A673 (cell line): ENCODE results near the gene LSM3. TPM values are rescaled to one million over a fixed set of nuclear protein-coding genes. Genes with fewer than 3 reads are reported as not detected.

Experiments used
- BruUV-seq: library from RNA; stranded (reverse); fragments of 400-500 nt; replicated peaks from 2 replicates; lab custom pipeline; 2021; lab: Mats Ljungman, UMichigan
- CTCF ChIA-PET: fragments of 300-600 bp; sonication (Branson Sonifier 250); formaldehyde crosslinking; loops from one replicate; lab custom pipeline; 2022; ENCODE audit warnings: antibody characterized with exemption; lab: Charles Lee
- POLR2A ChIA-PET: fragments of 300-600 bp; sonication (Branson Sonifier 250); formaldehyde crosslinking; loops from one replicate; lab custom pipeline; 2022; ENCODE audit warnings: antibody characterized with exemption; ENCODE audit not compliant: low non-redundant PET; lab: Charles Lee
- DNase-seq: peaks from one replicate; pipeline ENCODE4 v3.0.0-alpha.2; 2015; ENCODE audit warnings: low spot score
- H3K27ac ChIP-seq: fragments of 200-600 bp; sonication (generic); 2 replicates; pipeline ENCODE4 v1.5.1; 2016; ENCODE audit warnings: mixed run types, low read depth, mild to moderate bottlenecking, mixed read lengths, antibody characterized with exemption, low read length; ENCODE audit not compliant: poor library complexity, severe bottlenecking
- H3K27me3 ChIP-seq: fragments of 200-600 bp; sonication (generic); replicated peaks from 2 replicates; pipeline ENCODE4 v1.6.1; 2017; ENCODE audit warnings: mixed run types, low read depth, mild to moderate bottlenecking, mixed read lengths, antibody characterized with exemption, low read length; ENCODE audit not compliant: insufficient read depth, poor library complexity
- H3K36me3 ChIP-seq: fragments of 200-600 bp; sonication (generic); 2 replicates; pipeline ENCODE4 v1.6.1; 2016; ENCODE audit warnings: mixed run types, mild to moderate bottlenecking, mixed read lengths, antibody characterized with exemption, low read length; ENCODE audit not compliant: insufficient read depth, poor library complexity, severe bottlenecking
- H3K4me1 ChIP-seq: fragments of 200-600 bp; sonication (generic); 2 replicates; pipeline ENCODE4 v1.6.1; 2017; ENCODE audit warnings: mixed run types, mild to moderate bottlenecking, mixed read lengths, antibody characterized with exemption, low read length; ENCODE audit not compliant: insufficient read depth, poor library complexity, severe bottlenecking
- H3K4me3 ChIP-seq: fragments of 200-600 bp; sonication (generic); 2 replicates; pipeline ENCODE4 v1.5.1; 2016; ENCODE audit warnings: low read depth, mixed run types, mild to moderate bottlenecking, mixed read lengths, low read length; ENCODE audit not compliant: poor library complexity, severe bottlenecking
- H3K9me3 ChIP-seq: fragments of 200-600 bp; sonication (generic); 2 replicates; pipeline ENCODE4 v1.6.1; 2016; ENCODE audit warnings: mixed run types, low read depth, mild to moderate bottlenecking, mixed read lengths, antibody characterized with exemption, low read length; ENCODE audit not compliant: poor library complexity, severe bottlenecking
- EZH2 ChIP-seq: fragments of 200-600 bp; sonication (generic); IDR thresholded peaks from 2 replicates; pipeline ENCODE4 v1.6.1; 2017; ENCODE audit warnings: borderline replicate concordance, low read depth, mild to moderate bottlenecking, mixed read lengths, antibody characterized with exemption, low read length; ENCODE audit not compliant: poor library complexity, severe bottlenecking
- intact Hi-C: fragments of 100-400 bp; cut with micrococcal nuclease; formaldehyde crosslinking; loops from one replicate; pipeline ENCODE4 v1.10.0; 2022; ENCODE audit not compliant: unreplicated experiment
- total RNA-seq: library from RNA; stranded (reverse); gene quantifications from 2 replicates; pipeline ENCODE4 v1.2.3, GENCODE V29; 2021
- TF ChIP-seq, protein P1 (sequence below): fragments of 300-800, 200-600 bp; sonication (generic); conservative IDR thresholded peaks from 2 replicates; pipeline ENCODE4 v1.5.1; 2017; ENCODE audit warnings: low read depth, mild to moderate bottlenecking, antibody characterized with exemption, low read length, moderate library complexity, mixed read lengths

LSM3 gene
- total RNA-seq, 1 experiment from 2014 or later: 29.4 TPM

GRCh38 chr3:14221902-14222301 lies 43.3 kb downstream of the LSM3 start:
- H3K36me3 ChIP-seq: no peaks in the 10 kb centered on the region
- ChIA-PET CTCF (no interaction called here), POLR2A (no interaction called here)
- H3K4me1 ChIP-seq: no peaks in the 10 kb centered on the region
- H3K9me3 ChIP-seq: peaks cover 4% of the 10 kb centered on the region
- no peak overlapping the region for H3K4me3 ChIP-seq
- H3K27me3 ChIP-seq: no peaks in the 10 kb centered on the region
- no TSS peak for BruUV-seq
- no peak overlapping the region for H3K27ac ChIP-seq
- intact Hi-C loops: no loop called here
- no peak for TF ChIP-seq EZH2
- TF ChIP-seq, protein P1, sequence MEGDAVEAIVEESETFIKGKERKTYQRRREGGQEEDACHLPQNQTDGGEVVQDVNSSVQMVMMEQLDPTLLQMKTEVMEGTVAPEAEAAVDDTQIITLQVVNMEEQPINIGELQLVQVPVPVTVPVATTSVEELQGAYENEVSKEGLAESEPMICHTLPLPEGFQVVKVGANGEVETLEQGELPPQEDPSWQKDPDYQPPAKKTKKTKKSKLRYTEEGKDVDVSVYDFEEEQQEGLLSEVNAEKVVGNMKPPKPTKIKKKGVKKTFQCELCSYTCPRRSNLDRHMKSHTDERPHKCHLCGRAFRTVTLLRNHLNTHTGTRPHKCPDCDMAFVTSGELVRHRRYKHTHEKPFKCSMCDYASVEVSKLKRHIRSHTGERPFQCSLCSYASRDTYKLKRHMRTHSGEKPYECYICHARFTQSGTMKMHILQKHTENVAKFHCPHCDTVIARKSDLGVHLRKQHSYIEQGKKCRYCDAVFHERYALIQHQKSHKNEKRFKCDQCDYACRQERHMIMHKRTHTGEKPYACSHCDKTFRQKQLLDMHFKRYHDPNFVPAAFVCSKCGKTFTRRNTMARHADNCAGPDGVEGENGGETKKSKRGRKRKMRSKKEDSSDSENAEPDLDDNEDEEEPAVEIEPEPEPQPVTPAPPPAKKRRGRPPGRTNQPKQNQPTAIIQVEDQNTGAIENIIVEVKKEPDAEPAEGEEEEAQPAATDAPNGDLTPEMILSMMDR: no peak
- no peak for DNase-seq

- H3K27ac ChIP-seq: no peak overlapping the region
- TF ChIP-seq, protein P1: no peak
- TF ChIP-seq EZH2: no peak
- no peaks in the 10 kb centered on the region for H3K27me3 ChIP-seq
- peaks cover 4% of the 10 kb centered on the region for H3K9me3 ChIP-seq
- no peaks in the 10 kb centered on the region for H3K36me3 ChIP-seq
- intact Hi-C loops: no loop called here
- ChIA-PET POLR2A (no interaction called here), CTCF (no interaction called here)
- no peaks in the 10 kb centered on the region for H3K4me1 ChIP-seq
- H3K4me3 ChIP-seq: no peak overlapping the region
- no peak for DNase-seq
- BruUV-seq: no TSS peak
These were observed 43.8 kb downstream of the LSM3 start for GRCh38 chr3:14222457-14222856.

DNA sequence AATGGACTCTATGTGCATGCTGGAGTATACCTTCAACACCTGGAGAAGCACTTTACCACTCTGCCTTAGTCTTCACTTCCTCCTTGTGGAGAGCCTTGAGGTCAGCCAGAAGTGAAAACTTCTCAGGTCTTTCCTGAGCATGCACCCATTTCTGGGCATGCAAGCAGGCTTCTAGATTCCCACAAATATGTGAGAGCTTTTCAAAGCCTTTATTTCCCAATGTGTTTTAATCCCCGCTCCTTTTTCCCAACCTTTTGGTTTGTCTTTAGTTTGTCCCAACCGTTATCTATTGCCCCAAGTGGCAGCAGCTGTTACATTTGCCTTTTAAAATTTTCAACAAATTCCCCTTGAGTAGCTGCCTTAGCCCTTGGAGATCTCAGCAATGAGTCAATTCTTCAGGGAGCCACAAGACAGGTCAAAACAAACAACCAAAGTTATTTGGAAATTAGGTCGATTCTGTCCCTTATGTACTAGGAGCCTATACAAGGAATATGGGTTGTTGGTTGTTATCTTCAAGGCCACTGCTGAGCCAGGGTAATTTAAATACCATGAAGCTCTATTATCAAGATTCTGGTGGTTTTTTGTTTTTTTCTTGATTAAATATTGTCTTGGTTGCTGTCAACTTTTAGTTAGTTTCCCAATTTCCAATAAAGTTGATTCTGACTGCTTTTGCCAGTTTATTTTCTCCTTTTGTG lies 44.4 kb downstream of the LSM3 start:
- intact Hi-C loops: no loop called here
- no peaks in the 10 kb centered on the region for H3K27me3 ChIP-seq
- H3K9me3 ChIP-seq: peaks cover 4% of the 10 kb centered on the region
- ChIA-PET POLR2A (no interaction called here), CTCF (interaction anchor here (0.5 kb wide), 1 partner anchor 245 kb away, joined by 5 read pairs; no protein-coding TSS in a partner anchor)
- no peaks in the 10 kb centered on the region for H3K36me3 ChIP-seq
- BruUV-seq: no TSS peak
- no peaks in the 10 kb centered on the region for H3K4me1 ChIP-seq
- DNase-seq: no peak
- no peak overlapping the region for H3K4me3 ChIP-seq
- TF ChIP-seq, protein P1: no peak
- TF ChIP-seq EZH2: no peak
- no peak overlapping the region for H3K27ac ChIP-seq
